AML-193 (cell line): ENCODE measurements around the gene METRNL.
"Not testable (repeated sequence)": the region's sequence is repeated elsewhere in the genome, so short reads cannot be mapped to it uniquely, and the experiment has no call there.

Source experiments
- DNase-seq, 2 experiments: peaks; one replicate each; lab custom pipeline; 2025; lab: John Stamatoyannopoulos, UW

Gene METRNL

GRCh38 chr17:83079352-83079747 lies at the start of gene METRNL:
Gene METRNL, plus strand, starts transcription at chr17:83079609. Its CDS starts 207 bp downstream, at chr17:83079816.
- peak; percentile 52 to 66 for DNase-seq

GRCh38 chr17:83030432-83030831 lies 49.0 kb upstream of the METRNL start:
- no peak for DNase-seq

- DNase-seq = no peak
Observed at GRCh38 chr17:83031321-83031945, 48.0 kb upstream of the METRNL start.

GRCh38 chr17:83031946-83032451 lies 47.4 kb upstream of the METRNL start:
- not testable (repeated sequence) for DNase-seq

- no peak for DNase-seq
Observed at GRCh38 chr17:83032781-83033180, 46.6 kb upstream of the METRNL start.

- DNase-seq = no peak
Observed at GRCh38 chr17:83034525-83034924, 44.9 kb upstream of the METRNL start.

GRCh38 chr17:83035722-83036121 lies 43.7 kb upstream of the METRNL start:
- DNase-seq = no peak

- DNase-seq = no peak
Observed at GRCh38 chr17:83036193-83036592, 43.2 kb upstream of the METRNL start.

GRCh38 chr17:83036666-83037065 lies 42.7 kb upstream of the METRNL start:
- no peak for DNase-seq

- DNase-seq = no peak
Observed at GRCh38 chr17:83037084-83037873, 42.1 kb upstream of the METRNL start.

- DNase-seq = no peak
Observed at GRCh38 chr17:83037874-83038165, 41.6 kb upstream of the METRNL start.

- DNase-seq = not testable (repeated sequence)
Observed at GRCh38 chr17:83038983-83039382, 40.4 kb upstream of the METRNL start.

GRCh38 chr17:83041305-83041704 lies 38.1 kb upstream of the METRNL start:
- no peak for DNase-seq

GRCh38 chr17:83042522-83043158 lies 36.8 kb upstream of the METRNL start:
- DNase-seq = no peak

- not testable (repeated sequence) for DNase-seq
Observed at GRCh38 chr17:83044479-83044878, 34.9 kb upstream of the METRNL start.

GRCh38 chr17:83046448-83047181 lies 32.8 kb upstream of the METRNL start:
- DNase-seq = peak in 1 of 2 experiments; percentile 32

GRCh38 chr17:83047182-83047478 lies 32.3 kb upstream of the METRNL start:
- DNase-seq = no peak

GRCh38 chr17:83047818-83048475 lies 31.5 kb upstream of the METRNL start:
- not testable (repeated sequence) for DNase-seq

- no peak for DNase-seq
Observed at GRCh38 chr17:83050651-83051395, 28.6 kb upstream of the METRNL start.

- DNase-seq = peak; percentile 98 to 100
Observed at GRCh38 chr17:83051396-83052240, 27.8 kb upstream of the METRNL start.
